CD4-positive, alpha-beta T cell treated with Interleukin-17A for 1 hour (primary cell): ENCODE measurements around the gene WAPL.
A peak's percentile ranks its signal among the peaks of the same experiment; 100 is the strongest.
"Not testable (repeated sequence)": the region's sequence is repeated elsewhere in the genome, so short reads cannot be mapped to it uniquely, and the experiment has no call there.

Experiments
- DNase-seq: peaks from one replicate; pipeline ENCODE4 v3.0.0-alpha.2; 2020

WAPL gene

GRCh38 chr10:86409183-86409582, 112.4 kb downstream of the WAPL start:
- DNase-seq: no peak

- DNase-seq: no peak
Measured at GRCh38 chr10:86403183-86403797, 118.3 kb downstream of the WAPL start.

- no peak for DNase-seq
Measured at GRCh38 chr10:86402283-86402941, 119.2 kb downstream of the WAPL start.

- no peak for DNase-seq
Measured at GRCh38 chr10:86401588-86402282, 119.9 kb downstream of the WAPL start.

GRCh38 chr10:86400705-86401587, 120.6 kb downstream of the WAPL start:
- DNase-seq: peak; percentile 56

DNA sequence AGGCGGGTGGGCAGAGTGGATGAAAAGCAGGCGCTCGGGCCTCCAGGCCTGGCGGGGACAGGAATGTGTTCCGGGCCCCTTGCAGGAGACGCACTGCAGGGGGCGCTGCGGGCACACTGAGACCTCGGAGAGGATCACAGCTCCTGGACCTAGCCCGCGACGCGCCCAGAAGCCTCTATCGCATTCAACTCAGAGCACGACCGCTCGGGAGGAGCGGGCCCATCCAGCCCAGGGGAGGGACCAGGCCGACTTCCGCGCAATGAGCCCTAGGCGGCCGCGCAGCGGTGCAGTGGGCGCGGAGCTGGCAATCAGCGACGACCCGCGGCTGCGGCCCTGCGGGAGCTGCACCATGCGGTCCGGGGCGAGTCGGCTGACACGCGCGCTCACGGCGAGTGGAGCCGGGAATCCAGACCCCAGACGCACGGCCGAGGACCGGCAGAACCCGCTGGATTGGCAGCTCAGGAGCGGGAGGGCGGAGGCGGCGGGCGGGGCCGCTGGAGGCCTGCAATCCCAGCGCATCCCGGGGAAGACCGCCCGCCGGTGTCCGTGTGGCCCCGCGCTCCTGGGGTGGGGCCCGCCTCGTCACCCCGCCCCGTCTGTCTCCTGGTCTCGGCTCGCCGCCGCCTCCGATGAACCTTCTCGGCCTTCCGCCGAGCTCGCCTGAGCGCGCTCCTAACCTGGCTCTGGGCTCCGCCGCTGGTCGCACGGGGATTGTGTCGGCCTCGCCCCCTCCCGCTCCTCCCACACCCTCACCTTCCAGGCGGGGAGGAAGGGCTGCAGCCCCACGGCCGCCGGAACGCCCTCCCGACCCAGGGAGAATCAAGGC, 121.5 kb downstream of the WAPL start:
- DNase-seq: peak; percentile 89

GRCh38 chr10:86399514-86399878, 122.1 kb downstream of the WAPL start:
- no peak for DNase-seq

GRCh38 chr10:86397120-86397519, 124.5 kb downstream of the WAPL start:
- no peak for DNase-seq

GRCh38 chr10:86393862-86394455, 127.6 kb downstream of the WAPL start:
- DNase-seq: no peak

- DNase-seq: no peak
Measured at GRCh38 chr10:86393362-86393761, 128.2 kb downstream of the WAPL start.

GRCh38 chr10:86392723-86393094, 128.9 kb downstream of the WAPL start:
- no peak for DNase-seq

DNA sequence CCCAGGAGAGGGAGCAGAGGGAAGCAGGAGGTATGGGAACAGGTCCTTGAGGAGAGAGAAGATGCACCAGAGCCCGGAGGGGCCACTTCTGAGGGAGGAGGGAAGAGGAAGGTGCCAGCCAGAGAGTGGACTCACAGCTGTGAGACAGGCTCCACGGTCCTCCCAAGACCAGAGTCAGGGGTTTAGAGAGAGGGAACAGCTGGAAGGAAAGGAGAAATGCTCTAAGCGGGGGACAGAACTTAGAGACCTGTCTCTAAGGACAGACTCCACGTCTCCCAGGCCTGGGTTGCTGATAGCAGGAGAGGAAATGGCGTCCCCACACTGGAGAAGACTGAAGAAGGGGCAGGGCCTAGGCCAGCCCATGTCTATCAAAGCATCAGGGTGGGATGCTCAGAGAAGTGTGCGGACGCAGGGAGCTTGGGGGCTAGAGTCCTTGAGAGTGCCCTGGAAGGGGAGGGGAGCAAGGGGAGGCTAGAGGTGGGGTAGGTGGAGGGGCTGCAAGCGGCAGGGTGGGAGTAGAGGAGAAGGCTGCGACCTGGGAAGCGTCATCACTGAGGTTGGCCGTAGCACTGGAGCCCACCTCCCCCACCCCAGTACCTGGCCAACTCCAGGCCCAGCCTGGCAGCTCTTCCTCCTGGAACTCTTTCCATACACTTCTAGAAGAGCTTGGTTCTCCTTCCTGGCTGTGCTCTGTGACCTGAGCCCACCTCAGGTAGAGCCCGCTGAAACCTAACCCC, 129.4 kb downstream of the WAPL start:
- DNase-seq: no peak

GRCh38 chr10:86391236-86391840, 130.3 kb downstream of the WAPL start:
- DNase-seq: no peak

- no peak for DNase-seq
Measured at GRCh38 chr10:86390337-86391120, 131.1 kb downstream of the WAPL start.

GRCh38 chr10:86389441-86390193, 132.0 kb downstream of the WAPL start:
- no peak for DNase-seq

DNA sequence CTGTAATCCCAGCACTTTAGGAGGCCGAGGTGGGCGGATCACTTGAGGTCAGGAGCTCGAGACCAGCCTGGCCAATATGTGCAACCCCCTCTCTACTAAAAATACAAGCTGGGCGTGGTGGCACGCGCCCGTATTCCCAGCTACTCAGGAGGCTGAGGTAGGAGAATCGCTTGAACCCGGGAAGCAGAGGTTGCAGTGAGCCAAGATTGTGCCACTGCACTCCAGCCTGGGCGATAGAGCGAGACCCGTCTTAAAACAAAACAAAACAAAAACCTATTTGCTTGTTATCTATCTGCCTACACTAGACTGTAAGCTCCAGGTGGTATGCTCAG, 132.5 kb downstream of the WAPL start:
- DNase-seq: not testable (repeated sequence)

- DNase-seq: no peak
Measured at GRCh38 chr10:86388119-86388704, 133.4 kb downstream of the WAPL start.

- no peak for DNase-seq
Measured at GRCh38 chr10:86387178-86387794, 134.3 kb downstream of the WAPL start.

GRCh38 chr10:86385806-86386205, 135.8 kb downstream of the WAPL start:
- no peak for DNase-seq
